Left forelimb (tissue), 1 donor: Measurements from ENCODE around the gene INSYN2A.

Experiments
- DNase-seq: peaks from one replicate; pipeline ENCODE4 v3.0.0-alpha.2; 2018; ENCODE audit warnings: low spot score

The INSYN2A gene, protein sequence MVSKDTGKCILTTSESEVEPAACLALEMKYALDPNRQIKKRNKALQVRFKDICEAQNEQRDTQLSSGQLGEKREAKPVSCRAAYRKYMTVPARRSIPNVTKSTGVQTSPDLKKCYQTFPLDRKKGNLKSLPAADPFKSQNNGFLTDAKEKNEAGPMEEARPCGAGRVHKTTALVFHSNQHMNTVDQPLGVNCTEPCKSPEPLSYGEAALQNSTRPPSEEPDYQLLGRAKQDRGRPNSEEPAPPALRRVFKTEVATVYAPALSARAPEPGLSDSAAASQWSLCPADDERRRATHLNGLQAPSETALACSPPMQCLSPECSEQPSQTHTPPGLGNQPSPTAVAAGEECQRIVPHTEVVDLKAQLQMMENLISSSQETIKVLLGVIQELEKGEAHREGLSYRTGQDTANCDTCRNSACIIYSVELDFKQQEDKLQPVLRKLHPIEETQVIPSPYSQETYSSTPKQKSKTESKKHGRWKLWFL

DNA sequence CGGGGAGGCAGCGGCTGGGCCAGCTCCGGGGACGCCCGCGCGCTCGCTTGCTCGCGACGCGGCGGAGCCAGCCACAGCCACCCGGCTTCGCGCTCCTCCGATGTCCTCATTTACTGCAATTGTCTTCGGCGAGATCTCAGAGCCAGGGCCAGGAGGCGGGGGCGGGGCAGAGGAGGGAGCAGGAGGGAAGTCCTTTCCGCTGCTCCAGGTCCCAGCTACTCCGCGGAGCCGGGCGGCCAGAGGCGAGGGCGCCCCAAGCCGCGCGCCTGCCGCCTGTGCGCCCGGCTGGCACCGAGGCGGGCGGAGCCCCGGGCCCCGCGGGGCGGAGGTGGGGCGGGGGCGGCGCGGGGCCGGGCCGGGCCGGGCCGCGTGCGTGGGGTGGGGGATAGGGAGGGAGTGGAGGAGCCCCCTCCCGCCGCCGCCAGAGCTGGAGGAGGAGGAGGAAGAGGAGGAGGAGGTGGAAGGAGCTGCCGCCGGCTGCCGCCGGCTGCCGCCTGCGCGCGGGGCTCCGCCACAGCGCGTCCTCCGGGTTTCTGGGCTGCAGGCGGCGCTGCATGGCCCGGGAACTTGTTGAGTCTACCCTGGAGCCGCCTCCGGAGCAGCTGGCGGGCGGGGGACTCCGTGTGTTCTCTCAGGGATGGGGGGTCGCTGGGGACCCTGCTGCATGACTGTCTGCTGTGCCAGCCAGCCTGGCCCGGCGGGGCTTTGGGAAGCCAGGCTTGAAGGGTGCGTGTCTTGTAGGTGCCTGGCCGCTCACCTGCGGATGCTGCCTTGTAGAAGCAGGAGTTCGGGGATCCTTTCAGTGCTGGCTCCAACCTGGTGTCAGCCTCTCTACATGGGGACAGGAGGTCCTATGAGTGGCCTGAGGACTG lies at the start of gene INSYN2A:
Gene INSYN2A, minus strand, starts transcription at position 310 of the 872 bp plus-strand sequence. CDS start 20,196 bp downstream, outside the sequence.
- peak; percentile 78 for DNase-seq

DNA sequence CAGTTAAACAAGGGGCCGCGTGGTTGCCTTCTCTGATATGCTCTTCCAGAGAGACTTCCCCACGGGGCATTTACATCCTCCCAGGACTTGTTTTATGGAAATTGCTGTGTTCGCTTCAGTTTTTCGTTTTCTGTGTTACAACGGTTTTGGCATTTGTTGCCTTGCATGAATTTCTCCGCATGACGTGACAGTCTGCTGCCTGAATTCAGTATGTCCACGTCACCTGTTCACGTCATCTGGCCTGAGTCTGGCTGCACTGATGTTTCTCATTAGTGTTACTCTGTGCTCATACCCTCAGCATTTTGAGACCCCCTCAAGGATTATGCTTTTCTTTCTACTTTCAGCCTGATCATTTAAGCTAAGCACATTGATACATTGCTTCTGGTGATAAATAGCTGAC lies 49.1 kb upstream of the INSYN2A start:
- DNase-seq: no peak

DNA sequence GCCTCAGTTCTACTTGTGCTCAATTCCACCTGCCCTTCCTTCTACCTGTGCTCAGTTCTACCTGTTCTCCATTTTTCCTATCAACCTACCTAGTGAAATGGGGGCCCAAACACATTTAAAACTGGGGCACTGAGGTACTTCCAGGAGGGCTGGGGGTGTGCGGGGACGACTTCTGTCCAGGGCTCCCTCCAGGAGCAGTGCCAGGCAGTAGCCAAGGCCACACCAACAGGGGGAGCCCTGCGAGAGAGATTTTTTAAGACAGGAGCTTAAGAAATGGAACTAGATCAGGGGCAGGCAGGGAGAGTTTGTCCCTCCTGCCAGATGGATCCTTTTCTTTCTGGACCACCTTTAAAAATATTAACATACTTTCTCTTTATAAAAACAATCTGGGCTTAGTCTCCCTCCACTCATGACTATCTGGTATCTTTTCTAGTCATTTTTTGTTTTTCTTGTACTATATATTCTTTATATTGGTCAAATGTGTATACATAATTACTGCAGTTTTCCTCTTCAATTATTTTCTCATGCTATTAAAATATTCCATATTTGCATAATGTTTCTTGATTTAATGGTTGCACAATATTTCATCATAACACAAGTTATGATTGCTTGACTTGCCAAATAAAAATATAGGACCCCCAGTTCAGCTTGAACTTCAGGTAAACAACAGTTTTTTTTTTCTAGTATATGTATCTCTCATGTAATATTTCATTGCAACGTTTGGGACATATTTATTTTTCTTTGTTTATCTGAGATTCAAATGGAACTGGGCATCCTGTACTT lies 47.3 kb upstream of the INSYN2A start:
- DNase-seq: no peak

DNA sequence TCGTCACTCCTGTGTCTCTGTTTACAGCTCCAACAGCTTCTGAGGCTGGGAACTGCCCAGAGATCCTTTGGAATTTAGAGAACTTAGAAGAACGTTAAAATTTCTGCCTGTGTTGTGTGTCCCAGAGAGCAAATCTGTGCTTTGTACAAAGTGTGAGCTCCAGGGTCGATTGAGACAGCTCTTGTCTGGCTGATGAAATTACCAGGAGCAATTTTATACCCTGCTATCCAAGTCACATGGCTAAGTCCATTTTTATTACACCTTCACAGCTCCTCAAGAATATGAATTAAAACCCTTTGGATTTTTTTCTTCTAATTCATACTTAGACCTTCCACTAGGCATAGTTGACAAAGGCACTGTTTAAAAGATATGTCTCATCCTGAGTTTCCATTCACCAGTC lies 46.5 kb upstream of the INSYN2A start:
- DNase-seq: no peak

DNA sequence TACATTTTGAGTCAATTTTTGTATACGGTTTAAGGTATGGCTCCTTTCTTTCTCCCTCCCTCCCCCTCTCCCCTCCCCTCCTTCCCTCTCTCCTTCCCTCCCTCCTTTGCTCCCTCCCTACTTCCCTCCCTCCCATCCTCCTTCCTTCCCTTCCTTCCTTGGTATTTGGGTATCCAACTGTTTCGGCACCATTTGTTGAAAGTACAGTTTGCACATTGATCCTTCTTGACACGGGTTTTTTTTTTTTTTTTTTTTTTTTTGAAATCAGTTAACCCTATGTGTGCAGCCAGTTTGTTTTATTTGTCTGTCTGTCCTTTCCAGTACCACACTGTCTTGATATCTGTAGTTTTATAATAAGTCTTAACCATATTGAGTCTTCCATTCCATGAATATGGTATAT lies 39.9 kb upstream of the INSYN2A start:
- DNase-seq: no peak

DNA sequence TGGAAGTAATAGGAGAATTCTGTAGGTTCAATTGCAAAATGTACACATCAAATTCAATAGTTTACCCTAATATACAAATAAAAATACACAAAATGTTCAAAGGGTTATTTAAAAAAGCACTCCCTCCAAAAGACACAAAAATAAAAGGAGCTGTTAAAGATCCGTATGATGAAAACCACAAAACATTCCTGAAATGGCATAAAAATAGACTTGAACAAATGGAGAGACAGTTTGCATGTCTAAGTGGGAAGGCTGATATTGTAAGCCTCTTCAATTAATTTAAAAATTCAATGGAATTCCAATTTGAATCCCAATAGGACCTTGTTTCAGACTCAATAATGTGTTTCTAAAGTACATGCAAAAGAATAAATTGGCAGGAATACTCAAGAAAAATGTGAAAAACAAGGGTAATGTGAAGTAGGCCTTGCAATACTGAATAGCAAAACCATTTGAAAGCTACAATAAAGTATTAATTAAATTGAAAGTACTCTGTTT lies 38.0 kb upstream of the INSYN2A start:
- no peak for DNase-seq

DNA sequence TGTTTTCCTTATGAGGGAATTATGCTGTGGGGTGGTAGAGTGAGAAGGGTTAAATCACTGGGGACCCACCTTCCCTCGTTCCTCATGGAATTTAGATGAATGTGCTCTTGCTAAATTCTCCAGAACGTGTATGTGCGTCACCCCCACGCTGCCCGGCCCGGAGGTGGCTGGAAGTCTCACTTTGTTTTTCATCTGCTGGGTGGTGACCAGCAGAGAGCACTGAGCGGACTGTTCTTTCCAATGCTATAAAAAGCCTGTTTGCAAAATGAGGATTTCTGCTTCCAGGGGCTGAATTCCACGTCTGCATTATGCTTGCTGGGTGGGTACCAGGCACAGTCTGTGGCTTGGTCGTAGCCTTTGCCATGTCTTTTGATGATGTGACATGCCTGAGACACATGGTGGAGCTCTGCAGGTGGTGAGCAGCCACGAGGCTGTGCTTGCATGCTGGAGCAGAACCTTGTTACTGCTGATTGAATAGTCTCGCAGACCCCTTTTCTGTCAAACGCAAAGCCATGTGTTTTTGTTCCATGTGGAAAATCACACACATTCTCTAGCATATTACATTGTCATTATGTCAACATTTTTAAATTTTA lies 31.9 kb upstream of the INSYN2A start:
- no peak for DNase-seq

DNA sequence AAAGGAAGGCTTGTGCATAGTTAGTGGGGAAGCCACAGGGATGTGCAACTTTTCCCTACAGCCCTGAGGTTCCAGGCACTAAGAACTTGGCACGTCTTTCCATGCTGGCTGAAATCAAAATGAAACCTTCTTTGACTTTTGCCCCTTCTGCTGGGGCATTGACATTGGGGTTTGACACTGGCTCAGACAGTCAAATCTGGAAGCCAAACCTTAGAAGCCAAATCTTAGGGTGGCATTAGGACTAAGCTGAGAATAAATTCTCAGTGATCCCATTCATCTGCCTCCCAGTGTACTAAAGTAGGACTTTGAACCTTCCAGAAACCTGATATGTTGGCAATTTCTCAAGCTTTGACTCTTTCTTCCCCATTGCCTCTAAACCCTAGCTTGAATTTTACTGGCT lies 31.3 kb upstream of the INSYN2A start:
- no peak for DNase-seq

DNA sequence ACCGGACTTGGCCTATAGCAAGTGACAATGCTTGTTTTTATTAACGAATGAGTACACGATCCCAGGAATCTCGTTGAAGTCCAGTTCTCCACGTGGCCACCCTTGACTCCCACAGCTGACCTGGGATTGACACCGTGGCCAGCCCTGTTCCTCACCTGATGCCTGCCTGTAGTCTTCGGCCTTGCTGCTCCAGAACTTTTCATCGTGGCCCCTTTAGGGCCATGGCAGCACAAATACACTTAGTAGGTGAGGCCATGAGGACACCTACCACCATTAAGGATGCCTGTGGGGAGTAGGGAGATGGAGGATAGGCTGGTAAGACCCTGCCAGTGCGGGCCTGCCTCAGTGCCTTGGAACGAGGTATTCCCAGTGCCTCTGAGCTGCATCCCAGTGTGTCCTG lies 30.6 kb upstream of the INSYN2A start:
- DNase-seq: no peak

DNA sequence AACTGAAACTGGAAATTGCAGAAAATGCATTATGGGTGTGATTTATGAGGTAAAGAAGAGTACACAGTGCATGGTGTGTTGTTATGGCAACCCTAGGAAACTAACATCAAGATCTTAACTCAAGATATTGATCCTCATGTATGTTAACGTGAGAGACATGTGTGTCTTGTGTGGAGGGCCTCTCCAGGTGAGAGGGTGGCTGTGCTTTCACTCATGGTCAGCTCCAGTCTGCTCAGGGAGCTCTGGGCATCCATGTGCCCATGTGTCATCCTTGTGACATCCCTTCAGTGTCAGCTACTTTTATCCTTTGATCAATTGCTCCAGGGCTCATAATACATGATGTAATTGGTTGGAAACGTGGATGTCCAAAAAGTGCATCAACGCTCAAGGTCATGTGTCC lies 24.9 kb upstream of the INSYN2A start:
- DNase-seq: no peak

DNA sequence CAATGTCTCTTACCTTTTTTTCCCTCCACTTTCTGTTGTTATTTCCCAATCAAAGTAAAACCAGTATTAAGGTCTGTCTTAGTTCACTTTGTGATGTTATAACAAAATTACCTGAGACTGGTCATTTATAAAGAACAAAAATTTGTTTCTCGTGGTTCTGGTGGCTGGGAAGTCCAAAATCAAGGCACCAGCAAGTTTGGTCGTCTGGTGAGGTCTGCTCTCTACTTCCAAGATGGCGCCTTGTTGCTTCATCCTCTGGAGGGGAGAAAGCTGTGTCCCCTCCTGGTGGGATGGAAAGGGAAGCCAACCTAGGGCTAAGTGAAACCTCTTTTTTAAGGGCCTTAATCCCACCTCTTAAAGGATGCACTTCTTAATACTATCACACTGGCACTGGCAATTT lies 22.3 kb upstream of the INSYN2A start:
- no peak for DNase-seq

DNA sequence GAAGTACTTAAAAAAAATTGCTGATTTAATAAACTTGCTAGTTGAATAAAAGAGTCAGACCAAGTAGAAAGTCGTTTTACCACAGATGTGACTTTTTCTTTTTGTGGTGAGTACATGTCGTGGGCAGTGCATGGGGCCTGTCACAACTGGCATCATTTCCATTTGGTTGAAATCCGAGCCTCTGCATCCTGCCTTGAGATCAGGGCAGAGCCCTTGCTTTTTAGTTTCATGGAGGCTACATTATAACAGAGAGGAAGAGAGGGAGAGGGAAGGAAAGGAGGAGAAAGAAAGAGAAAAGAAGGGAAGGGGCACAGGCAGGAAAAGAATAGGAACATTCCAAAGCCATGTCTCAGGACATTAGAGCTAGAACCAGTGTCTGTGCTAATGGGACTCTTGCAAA lies 20.4 kb upstream of the INSYN2A start:
- DNase-seq: no peak

DNA sequence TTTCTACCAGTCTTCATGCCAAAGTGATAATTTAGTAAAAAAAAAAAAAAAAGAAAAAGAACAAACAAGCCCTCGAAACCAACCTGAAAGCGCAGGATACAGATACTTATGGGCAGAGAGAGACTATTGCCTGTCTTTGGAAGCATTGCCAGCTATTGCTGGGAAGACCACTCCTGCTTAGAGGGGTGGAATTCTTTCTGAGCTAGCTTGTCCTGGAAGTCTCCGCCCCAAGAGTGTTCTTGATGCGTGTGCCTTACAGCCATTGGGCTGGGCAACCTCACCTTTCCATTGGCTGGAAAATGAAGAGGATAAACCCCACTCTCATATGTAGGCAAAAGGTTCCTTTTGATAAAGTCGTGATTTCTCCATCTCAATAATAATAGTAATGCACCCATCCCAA lies 19.9 kb upstream of the INSYN2A start:
- no peak for DNase-seq

DNA sequence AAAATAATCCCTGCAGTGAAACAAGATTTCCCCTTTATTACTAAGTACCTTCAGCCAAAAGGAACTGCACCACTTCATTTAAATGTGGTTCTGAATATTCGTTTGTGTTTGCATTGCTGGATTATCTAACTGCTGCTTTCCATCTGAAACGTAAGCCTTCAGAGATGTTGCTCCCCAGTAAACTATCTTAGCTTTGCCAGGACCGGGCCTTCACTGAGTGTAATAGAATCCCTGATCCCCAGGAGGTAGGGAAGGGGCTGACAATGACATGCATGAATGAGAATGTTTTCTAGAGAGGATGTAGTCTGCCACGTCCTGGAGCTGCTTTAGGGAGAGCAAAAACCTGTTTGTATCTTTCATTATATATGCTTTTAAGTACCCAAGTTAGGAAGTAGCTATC lies 19.5 kb upstream of the INSYN2A start:
- DNase-seq: no peak

DNA sequence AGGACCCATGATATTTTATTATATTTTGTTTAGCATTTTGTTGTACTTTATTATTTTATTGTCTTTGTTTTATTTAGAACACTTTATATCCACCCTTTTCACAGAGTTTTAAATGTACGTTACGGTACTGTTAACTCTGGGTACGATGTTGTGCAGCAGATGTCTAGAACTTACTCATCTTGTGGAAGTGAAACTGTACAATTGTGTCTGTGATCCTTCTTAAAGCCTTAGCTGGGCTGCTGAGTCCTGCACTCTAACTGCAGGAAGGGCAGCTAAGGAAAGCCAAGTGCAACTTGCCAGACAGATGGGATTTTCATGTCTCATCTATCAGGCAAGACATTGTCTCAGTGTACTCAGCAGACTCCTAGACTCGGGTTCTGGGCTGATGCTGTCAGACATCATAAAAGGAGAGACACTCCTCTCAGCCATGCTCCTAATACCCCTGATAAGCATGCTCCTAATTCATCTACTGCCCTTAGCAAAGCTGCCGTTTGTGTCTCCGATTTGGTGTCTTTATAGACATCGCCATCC lies 14.6 kb upstream of the INSYN2A start:
- no peak for DNase-seq

DNA sequence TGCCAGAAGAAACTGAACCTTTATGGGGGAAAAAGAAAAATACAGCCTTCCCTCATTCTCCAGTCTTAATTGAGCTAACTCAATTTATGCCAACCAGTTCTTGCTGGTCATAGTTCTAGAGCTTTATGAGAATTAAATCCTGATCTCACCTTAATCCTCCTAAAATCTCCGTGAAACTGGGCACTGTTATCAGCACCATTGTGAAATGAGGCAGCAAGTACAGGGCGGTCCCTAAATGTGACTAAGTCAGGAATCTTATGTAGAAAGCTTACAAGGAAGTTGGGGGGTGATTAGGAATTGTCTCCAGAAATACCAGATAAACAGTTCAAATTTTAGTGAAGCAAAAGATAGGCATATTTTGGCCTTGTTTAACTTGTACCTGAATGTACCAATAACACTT lies 10.7 kb upstream of the INSYN2A start:
- no peak for DNase-seq

DNA sequence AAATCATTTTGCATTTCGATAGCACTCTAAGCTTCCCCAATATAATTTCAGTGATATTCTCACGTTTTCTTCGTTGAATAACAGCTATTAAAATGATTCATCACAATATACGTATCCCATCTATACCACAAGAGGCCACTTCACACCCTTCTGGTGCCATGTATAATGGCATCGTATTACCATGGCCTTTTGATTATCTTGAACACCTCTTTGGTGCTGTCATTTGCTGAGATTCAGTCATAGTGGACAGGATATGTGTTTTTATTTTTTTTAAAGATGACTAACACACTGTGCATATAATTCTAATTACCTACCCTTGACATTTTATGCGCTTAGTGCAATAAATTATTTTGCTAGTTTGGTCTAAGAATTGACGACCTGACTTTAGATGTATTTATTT lies 6.7 kb upstream of the INSYN2A start:
- no peak for DNase-seq

DNA sequence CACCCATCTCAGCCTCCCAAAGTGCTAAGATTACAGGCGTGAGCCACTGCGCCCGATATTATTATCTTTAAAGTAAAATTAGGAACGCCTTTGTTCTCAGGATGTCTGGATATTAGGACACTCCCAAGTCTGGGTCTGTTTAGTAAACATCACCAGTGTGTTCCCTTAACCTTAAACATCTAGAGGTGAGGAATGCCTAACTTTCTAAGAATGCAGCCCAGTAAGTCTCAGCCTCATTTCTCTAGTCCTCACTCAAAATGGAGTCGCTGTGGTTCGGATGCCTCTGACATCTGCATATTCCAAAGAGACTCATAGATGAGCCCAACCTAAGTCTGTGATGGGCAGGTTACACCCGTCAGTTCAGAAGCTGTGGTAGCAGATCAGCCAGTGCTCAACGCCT lies 4.3 kb upstream of the INSYN2A start:
- no peak for DNase-seq

DNA sequence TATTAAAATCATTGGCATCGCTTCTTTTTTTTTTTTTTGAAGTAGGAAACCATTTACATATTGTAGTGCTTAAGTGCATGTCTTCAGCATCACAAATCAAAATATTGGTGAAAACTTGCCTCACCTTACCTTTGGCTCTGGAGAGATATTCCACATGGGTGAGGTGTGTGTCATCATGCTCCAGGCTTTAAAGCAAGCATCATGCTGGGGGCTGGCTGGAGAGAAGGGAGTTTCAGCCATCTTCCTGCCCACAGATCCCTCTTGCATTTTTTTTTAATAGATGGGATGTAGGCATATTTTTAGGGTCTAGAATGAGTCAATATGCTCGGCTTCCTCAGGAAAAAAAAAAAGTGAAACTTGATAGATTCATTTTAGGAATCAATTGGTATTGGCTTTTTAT lies 2.3 kb upstream of the INSYN2A start:
- DNase-seq: no peak

DNA sequence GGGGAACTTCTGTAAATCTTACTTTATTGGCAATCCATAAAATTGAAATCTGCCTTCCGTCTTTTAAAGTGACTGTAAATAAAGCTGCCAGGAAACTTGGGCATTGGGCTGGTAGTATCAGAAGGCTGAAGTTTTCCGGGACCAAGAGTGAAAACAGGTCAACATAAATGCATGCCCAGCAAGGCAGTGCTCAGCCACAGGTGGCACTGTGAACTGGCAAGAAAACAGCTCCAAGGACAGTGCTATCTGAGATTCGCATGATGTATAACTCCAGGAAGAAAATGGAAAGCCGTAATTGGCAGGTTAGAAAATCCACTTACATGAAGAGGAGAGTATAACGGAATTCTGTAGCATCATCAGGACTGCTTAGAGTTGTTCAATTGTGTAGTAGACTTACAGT lies 1.9 kb upstream of the INSYN2A start:
- DNase-seq: no peak

DNA sequence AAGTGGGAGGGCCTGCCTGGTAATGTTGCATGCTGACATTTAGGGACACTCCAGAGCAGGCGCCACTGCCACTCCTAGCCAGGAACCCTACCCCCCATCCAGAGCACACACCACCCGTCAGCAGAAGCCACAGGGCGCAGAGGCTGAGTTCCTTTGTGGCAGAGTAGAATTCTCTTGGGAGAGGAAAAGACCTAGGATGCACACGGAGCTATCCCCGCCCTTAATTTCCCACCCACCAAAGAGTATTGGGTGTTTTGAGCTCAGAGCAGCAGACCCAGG lies 702 bp upstream of the INSYN2A start:
- no peak for DNase-seq
